ENCODE measurements around the gene GDPD5.

GRCh38 chr11:75434886-75435570, 90.7 kb downstream of the GDPD5 start:
- no peak for TF ChIP-seq POLR2A (IDR thresholded peaks at IDR 0.05)
- TF ChIP-seq, protein P1, sequence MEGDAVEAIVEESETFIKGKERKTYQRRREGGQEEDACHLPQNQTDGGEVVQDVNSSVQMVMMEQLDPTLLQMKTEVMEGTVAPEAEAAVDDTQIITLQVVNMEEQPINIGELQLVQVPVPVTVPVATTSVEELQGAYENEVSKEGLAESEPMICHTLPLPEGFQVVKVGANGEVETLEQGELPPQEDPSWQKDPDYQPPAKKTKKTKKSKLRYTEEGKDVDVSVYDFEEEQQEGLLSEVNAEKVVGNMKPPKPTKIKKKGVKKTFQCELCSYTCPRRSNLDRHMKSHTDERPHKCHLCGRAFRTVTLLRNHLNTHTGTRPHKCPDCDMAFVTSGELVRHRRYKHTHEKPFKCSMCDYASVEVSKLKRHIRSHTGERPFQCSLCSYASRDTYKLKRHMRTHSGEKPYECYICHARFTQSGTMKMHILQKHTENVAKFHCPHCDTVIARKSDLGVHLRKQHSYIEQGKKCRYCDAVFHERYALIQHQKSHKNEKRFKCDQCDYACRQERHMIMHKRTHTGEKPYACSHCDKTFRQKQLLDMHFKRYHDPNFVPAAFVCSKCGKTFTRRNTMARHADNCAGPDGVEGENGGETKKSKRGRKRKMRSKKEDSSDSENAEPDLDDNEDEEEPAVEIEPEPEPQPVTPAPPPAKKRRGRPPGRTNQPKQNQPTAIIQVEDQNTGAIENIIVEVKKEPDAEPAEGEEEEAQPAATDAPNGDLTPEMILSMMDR (IDR thresholded peaks at IDR 0.05), result no peak
- no peak for TF ChIP-seq EP300 (IDR thresholded peaks at IDR 0.05)

All from ovary (tissue), 3 donors.